PC-9 (cell line): ENCODE results near the gene MAN1A1.

Experiments
- EZH2 ChIP-seq: fragments of 200-600 bp; sonication (generic); IDR thresholded peaks from 2 replicates; pipeline ENCODE4 v1.8.0; 2017; ENCODE audit warnings: antibody characterized with exemption, low read depth
- TF ChIP-seq, protein P1 (sequence below): fragments of 200-600 bp; sonication (generic); conservative IDR thresholded peaks from 2 replicates; pipeline ENCODE4 v1.6.1; 2017; ENCODE audit warnings: mixed run types, antibody characterized with exemption, mild to moderate bottlenecking, moderate library complexity

DNA sequence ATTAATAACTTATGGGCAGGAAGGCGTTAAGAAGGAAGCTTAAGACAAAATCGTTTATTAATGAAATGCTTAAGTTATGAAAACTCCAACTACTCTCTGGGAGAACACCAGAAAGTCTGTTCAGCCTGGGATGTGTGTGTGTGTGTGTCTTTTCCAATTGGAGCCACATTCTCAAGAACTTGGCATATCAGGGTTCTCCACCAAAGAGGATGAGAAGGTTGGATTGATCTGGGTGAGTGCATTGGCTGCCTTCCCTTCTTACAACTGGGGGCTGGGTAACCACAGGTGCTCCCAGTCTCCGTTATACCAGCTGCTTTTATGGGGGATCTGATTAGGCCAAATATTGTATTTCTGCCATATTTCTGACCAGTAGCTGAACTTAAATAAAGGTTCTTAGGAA is 102.1 kb downstream of the MAN1A1 start:
- TF ChIP-seq EZH2: no peak
- TF ChIP-seq, protein P1, sequence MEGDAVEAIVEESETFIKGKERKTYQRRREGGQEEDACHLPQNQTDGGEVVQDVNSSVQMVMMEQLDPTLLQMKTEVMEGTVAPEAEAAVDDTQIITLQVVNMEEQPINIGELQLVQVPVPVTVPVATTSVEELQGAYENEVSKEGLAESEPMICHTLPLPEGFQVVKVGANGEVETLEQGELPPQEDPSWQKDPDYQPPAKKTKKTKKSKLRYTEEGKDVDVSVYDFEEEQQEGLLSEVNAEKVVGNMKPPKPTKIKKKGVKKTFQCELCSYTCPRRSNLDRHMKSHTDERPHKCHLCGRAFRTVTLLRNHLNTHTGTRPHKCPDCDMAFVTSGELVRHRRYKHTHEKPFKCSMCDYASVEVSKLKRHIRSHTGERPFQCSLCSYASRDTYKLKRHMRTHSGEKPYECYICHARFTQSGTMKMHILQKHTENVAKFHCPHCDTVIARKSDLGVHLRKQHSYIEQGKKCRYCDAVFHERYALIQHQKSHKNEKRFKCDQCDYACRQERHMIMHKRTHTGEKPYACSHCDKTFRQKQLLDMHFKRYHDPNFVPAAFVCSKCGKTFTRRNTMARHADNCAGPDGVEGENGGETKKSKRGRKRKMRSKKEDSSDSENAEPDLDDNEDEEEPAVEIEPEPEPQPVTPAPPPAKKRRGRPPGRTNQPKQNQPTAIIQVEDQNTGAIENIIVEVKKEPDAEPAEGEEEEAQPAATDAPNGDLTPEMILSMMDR: no peak
